HepG2 (cell line): ENCODE results near the gene DMXL1. TPM values are rescaled to one million over a fixed set of nuclear protein-coding genes. Genes with fewer than 3 reads are reported as not detected.

Source experiments
- ATAC-seq: fragments of 200-7000 bp; cut with Tn5 transposase; 3 replicates; pipeline ENCODE4 v1.9.1; 2020; ENCODE audit warnings: mild to moderate bottlenecking, moderate library complexity
- BruUV-seq: library from RNA; stranded (reverse); fragments of 400-500 nt; replicated peaks from 2 replicates; lab custom pipeline; 2021; lab: Mats Ljungman, UMichigan
- CTCF ChIA-PET: fragments of 300-600 bp; formaldehyde crosslinking; extraction: SDS; loops from one replicate; lab custom pipeline; 2021; ENCODE audit warnings: low total read pairs, inconsistent platforms, low intra/inter-chr PET ratio; lab: Yijun Ruan, JAX
- POLR2A ChIA-PET: fragments of 350-600 bp; sonication (Branson Sonifier 250); formaldehyde crosslinking; loops from one replicate; lab custom pipeline; 2020; ENCODE audit warnings: antibody characterized with exemption, inconsistent platforms; lab: Yijun Ruan, JAX
- DNase-seq: peaks from one replicate; pipeline ENCODE4 v3.0.0-alpha.2; 2015; ENCODE audit warnings: low spot score
- FAIRE-seq: peaks from 3 replicates; lab custom pipeline; 2011; peaks lifted over from hg19 to GRCh38; lab: Jason Lieb, UNC
- H2AFZ ChIP-seq: one replicate; pipeline ENCODE4 v1.6.1; 2011; ENCODE audit warnings: low read length, inconsistent platforms
- H3K27ac ChIP-seq: fragments of 300-600 bp; 3 replicates; pipeline ENCODE4 v1.8.0; 2011; ENCODE audit warnings: mixed run types, mild to moderate bottlenecking, mixed read lengths, low read length, inconsistent platforms; ENCODE audit not compliant: insufficient read depth; ENCODE audit errors: extremely low read length
- H3K27me3 ChIP-seq, 2 experiments: fragments of 200-600 bp in 1 of 2; 2 replicates in 1 of 2; 3 replicates in 1 of 2; pipeline versions ENCODE4 v1.6.0 to v1.8.0; 2011; ENCODE audit warnings: low read length in 2 of 2, mild to moderate bottlenecking in 2 of 2, moderate library complexity in 2 of 2, inconsistent platforms in 1 of 2; ENCODE audit not compliant: insufficient read depth in 2 of 2, control insufficient read depth in 1 of 2
- H3K36me3 ChIP-seq, 2 experiments: fragments of 200-600 bp in 1 of 2; replicated peaks in 1 of 2; 2 replicates in 1 of 2; 3 replicates in 1 of 2; pipeline versions ENCODE4 v1.5.1 to v1.8.0; 2011; ENCODE audit warnings: low read length in 2 of 2, inconsistent platforms in 1 of 2; ENCODE audit not compliant: insufficient read depth in 2 of 2, control insufficient read depth in 1 of 2
- H3K4me1 ChIP-seq: 2 replicates; pipeline ENCODE4 v1.5.1; 2012; ENCODE audit warnings: low read length, inconsistent platforms; ENCODE audit not compliant: insufficient read depth
- H3K4me2 ChIP-seq: 2 replicates; pipeline ENCODE4 v1.6.0; 2011; ENCODE audit warnings: low read depth, low read length, inconsistent platforms
- H3K4me3 ChIP-seq, 3 experiments: fragments of 200-600 bp in 1 of 3; sonication (generic), shearing (Covaris generic) in 1 of 3; replicated peaks in 1 of 3; 2 replicates each; pipeline ENCODE4 v1.5.1; 2011 to 2016; ENCODE audit warnings: low read length in 3 of 3, inconsistent platforms in 2 of 3, low read depth in 2 of 3, mild to moderate bottlenecking in 2 of 3, control low read depth in 1 of 3, mixed read lengths in 1 of 3; ENCODE audit not compliant: insufficient read depth in 1 of 3
- H3K79me2 ChIP-seq: one replicate; pipeline ENCODE4 v1.6.1; 2011; ENCODE audit warnings: low read length, inconsistent platforms; ENCODE audit not compliant: insufficient read depth
- H3K9ac ChIP-seq: 2 replicates; pipeline ENCODE4 v1.6.0; 2011; ENCODE audit warnings: mild to moderate bottlenecking, low read depth, low read length, inconsistent platforms; ENCODE audit not compliant: insufficient read depth
- H3K9me3 ChIP-seq: 2 replicates; pipeline ENCODE4 v1.5.1; 2012; ENCODE audit warnings: mild to moderate bottlenecking, low read length
- H4K20me1 ChIP-seq: 2 replicates; pipeline ENCODE4 v1.6.0; 2011; ENCODE audit warnings: inconsistent platforms, mild to moderate bottlenecking, low read length, moderate library complexity; ENCODE audit not compliant: insufficient read depth
- FOXK1 ChIP-seq: sonication (generic); formaldehyde crosslinking; IDR thresholded peaks from 2 replicates; pipeline ENCODE4 v1.4.0; 2020; ENCODE audit warnings: low read depth, missing genetic modification reagents, borderline replicate concordance
- HDAC2 ChIP-seq: sonication (generic); formaldehyde crosslinking; IDR thresholded peaks from 2 replicates; pipeline ENCODE4 v1.4.0; 2020; ENCODE audit warnings: missing genetic modification reagents
- HES4 ChIP-seq: sonication (generic); formaldehyde crosslinking; IDR thresholded peaks from 2 replicates; pipeline ENCODE4 v1.9.0; 2021; ENCODE audit warnings: mild to moderate bottlenecking, missing genetic modification reagents, borderline replicate concordance
- HIVEP1 ChIP-seq: sonication (generic); formaldehyde crosslinking; IDR thresholded peaks from 2 replicates; pipeline ENCODE4 v1.4.0; 2020; ENCODE audit warnings: mild to moderate bottlenecking, missing genetic modification reagents
- NPAS2 ChIP-seq: sonication (generic); formaldehyde crosslinking; IDR thresholded peaks from 2 replicates; pipeline ENCODE4 v1.8.0; 2022; ENCODE audit warnings: mild to moderate bottlenecking, missing genetic modification reagents, borderline replicate concordance
- NR2F2 ChIP-seq: IDR thresholded peaks from 2 replicates; pipeline ENCODE4 v1.6.1; 2012; ENCODE audit warnings: low read depth, inconsistent platforms, borderline replicate concordance
- POLR2AphosphoS2 ChIP-seq: IDR thresholded peaks from 2 replicates; pipeline ENCODE4 v1.6.1; 2011; ENCODE audit warnings: low read depth, low read length, improper control_type of control experiment
- RBM39 ChIP-seq: fragments of 200-400 bp; formaldehyde crosslinking; IDR thresholded peaks from one replicate; pipeline ENCODE4 v1.6.1; 2018; ENCODE audit warnings: antibody characterized with exemption, mild to moderate bottlenecking, low read depth, low read length; ENCODE audit not compliant: poor library complexity, severe bottlenecking
- WGBS: methylation state at CpG from one replicate; pipeline ENCODE4 v1.1.6; 2017; ENCODE audit warnings: low lambda C conversion rate; 5-methylcytosine and 5-hydroxymethylcytosine counted together
- in situ Hi-C: cut with HindIII; loops from 2 replicates; pipeline ENCODE4 v1.10.0; 2017; ENCODE audit warnings: low pct_unique_long_range_greater_than_20kb; ENCODE audit not compliant: extremely low pct_ligation_motif_present
- intact Hi-C: fragments of 100-400 bp; cut with micrococcal nuclease; formaldehyde crosslinking; loops from one replicate; pipeline ENCODE4 v1.10.0; 2022; ENCODE audit not compliant: unreplicated experiment
- polyA plus RNA-seq, 8 experiments: library from polyadenylated mRNA; depleted of rRNA in 3 of 8; stranded (reverse) in 7 of 8; unstranded in 1 of 8; fragments of >200 nt; fragmentation: Illumina TruSeq in 4 of 8; extraction: Trizol in 4 of 8; gene quantifications; 2 replicates each; pipeline versions ENCODE4 v1.2.1 to v1.2.3, GENCODE V29; 2011 to 2016; ENCODE audit warnings: low read depth in 4 of 8, missing spikeins in 1 of 8, mixed read lengths in 1 of 8; ENCODE audit not compliant: insufficient read depth in 1 of 8
- total RNA-seq, 5 experiments: library from RNA; depleted of rRNA; stranded (reverse); fragments of >200 nt; fragmentation: Illumina TruSeq; extraction: Trizol; gene quantifications; 2 replicates each; pipeline ENCODE4 v1.2.3, GENCODE V29; 2016; ENCODE audit warnings: low read depth in 1 of 5
- TF ChIP-seq, protein P1 (sequence below): sonication (generic); formaldehyde crosslinking; IDR thresholded peaks from 2 replicates; pipeline ENCODE4 v1.4.0; 2020; ENCODE audit warnings: missing genetic modification reagents
- TF ChIP-seq, protein P2 (sequence below): sonication (generic); formaldehyde crosslinking; IDR thresholded peaks from 2 replicates; pipeline ENCODE4 v1.4.0; 2020; ENCODE audit warnings: missing genetic modification reagents
- TF ChIP-seq, protein P3 (sequence below): sonication (generic); formaldehyde crosslinking; IDR thresholded peaks from 2 replicates; pipeline ENCODE4 v1.5.0; 2020; ENCODE audit warnings: mild to moderate bottlenecking, missing genetic modification reagents, borderline replicate concordance
- TF ChIP-seq, protein P4 (sequence below): sonication (generic); formaldehyde crosslinking; IDR thresholded peaks from 2 replicates; pipeline ENCODE4 v1.5.1; 2020; ENCODE audit warnings: mild to moderate bottlenecking, moderate library complexity, missing genetic modification reagents

The DMXL1 gene
- total and polyA plus RNA-seq, 2 of the 13 experiments (the other 11 are each of a cell fraction or from before 2014, with no cell fraction given), result 6.9 to 18.6 TPM

DNA sequence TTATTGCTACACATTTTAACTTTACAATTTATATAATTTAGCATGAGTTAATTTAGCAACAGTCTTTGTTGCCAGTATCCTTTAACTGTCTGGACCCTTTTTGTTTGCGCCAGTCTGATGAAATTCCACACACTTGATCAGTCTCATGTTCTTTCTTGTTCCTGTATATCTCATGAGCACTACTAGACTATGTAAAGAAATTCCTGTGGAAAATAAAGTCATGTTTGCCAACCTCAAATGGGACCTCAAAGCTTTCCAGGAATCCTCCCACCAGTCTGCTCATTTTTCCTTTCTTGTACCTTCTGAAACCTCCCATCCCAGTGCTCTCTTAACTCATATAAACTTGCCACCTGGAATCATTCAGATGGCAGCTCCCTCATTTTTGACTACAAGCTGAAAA, 8.0 kb downstream of the DMXL1 start:
- Histone ChIP-seq H3K4me2 (no peak overlapping the region), H3K9me3 (no peaks in the 10 kb centered on the region), H3K36me3 (no peaks in the 10 kb centered on the region), H4K20me1 (no peaks in the 10 kb centered on the region), H3K79me2 (peaks cover 35% of the 10 kb centered on the region), H2AFZ (no peak overlapping the region), H3K27ac (no peak overlapping the region), H3K9ac (no peak overlapping the region), H3K4me3 (no peak overlapping the region), H3K27me3 (no peaks in the 10 kb centered on the region), H3K4me1 (peaks cover 20% of the 10 kb centered on the region)
- WGBS, result 95% methylated on average over 1 of the region's 1 CpG
- POLR2A ChIA-PET, result interaction anchor here (3.1 kb wide), 1 partner anchor 8 kb away, joined by 13 read pairs; the partner anchor contains the start of gene DMXL1
- BruUV-seq, result no TSS peak
- no peak for FAIRE-seq
- DNase-seq, result no peak
- intact Hi-C loops (no loop called here), in situ Hi-C loops (no loop called here)
- no peak for ATAC-seq
- CTCF ChIA-PET, result no interaction called here
- TF ChIP-seq HIVEP1, result no peak
- TF ChIP-seq HDAC2, result no peak
- TF ChIP-seq, protein P1, sequence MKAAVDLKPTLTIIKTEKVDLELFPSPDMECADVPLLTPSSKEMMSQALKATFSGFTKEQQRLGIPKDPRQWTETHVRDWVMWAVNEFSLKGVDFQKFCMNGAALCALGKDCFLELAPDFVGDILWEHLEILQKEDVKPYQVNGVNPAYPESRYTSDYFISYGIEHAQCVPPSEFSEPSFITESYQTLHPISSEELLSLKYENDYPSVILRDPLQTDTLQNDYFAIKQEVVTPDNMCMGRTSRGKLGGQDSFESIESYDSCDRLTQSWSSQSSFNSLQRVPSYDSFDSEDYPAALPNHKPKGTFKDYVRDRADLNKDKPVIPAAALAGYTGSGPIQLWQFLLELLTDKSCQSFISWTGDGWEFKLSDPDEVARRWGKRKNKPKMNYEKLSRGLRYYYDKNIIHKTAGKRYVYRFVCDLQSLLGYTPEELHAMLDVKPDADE (CRISPR knock-in tag), result no peak
- no peak for TF ChIP-seq NR2F2
- TF ChIP-seq, protein P2, sequence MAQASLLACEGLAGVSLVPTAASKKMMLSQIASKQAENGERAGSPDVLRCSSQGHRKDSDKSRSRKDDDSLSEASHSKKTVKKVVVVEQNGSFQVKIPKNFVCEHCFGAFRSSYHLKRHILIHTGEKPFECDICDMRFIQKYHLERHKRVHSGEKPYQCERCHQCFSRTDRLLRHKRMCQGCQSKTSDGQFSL, result no peak
- TF ChIP-seq, protein P3, sequence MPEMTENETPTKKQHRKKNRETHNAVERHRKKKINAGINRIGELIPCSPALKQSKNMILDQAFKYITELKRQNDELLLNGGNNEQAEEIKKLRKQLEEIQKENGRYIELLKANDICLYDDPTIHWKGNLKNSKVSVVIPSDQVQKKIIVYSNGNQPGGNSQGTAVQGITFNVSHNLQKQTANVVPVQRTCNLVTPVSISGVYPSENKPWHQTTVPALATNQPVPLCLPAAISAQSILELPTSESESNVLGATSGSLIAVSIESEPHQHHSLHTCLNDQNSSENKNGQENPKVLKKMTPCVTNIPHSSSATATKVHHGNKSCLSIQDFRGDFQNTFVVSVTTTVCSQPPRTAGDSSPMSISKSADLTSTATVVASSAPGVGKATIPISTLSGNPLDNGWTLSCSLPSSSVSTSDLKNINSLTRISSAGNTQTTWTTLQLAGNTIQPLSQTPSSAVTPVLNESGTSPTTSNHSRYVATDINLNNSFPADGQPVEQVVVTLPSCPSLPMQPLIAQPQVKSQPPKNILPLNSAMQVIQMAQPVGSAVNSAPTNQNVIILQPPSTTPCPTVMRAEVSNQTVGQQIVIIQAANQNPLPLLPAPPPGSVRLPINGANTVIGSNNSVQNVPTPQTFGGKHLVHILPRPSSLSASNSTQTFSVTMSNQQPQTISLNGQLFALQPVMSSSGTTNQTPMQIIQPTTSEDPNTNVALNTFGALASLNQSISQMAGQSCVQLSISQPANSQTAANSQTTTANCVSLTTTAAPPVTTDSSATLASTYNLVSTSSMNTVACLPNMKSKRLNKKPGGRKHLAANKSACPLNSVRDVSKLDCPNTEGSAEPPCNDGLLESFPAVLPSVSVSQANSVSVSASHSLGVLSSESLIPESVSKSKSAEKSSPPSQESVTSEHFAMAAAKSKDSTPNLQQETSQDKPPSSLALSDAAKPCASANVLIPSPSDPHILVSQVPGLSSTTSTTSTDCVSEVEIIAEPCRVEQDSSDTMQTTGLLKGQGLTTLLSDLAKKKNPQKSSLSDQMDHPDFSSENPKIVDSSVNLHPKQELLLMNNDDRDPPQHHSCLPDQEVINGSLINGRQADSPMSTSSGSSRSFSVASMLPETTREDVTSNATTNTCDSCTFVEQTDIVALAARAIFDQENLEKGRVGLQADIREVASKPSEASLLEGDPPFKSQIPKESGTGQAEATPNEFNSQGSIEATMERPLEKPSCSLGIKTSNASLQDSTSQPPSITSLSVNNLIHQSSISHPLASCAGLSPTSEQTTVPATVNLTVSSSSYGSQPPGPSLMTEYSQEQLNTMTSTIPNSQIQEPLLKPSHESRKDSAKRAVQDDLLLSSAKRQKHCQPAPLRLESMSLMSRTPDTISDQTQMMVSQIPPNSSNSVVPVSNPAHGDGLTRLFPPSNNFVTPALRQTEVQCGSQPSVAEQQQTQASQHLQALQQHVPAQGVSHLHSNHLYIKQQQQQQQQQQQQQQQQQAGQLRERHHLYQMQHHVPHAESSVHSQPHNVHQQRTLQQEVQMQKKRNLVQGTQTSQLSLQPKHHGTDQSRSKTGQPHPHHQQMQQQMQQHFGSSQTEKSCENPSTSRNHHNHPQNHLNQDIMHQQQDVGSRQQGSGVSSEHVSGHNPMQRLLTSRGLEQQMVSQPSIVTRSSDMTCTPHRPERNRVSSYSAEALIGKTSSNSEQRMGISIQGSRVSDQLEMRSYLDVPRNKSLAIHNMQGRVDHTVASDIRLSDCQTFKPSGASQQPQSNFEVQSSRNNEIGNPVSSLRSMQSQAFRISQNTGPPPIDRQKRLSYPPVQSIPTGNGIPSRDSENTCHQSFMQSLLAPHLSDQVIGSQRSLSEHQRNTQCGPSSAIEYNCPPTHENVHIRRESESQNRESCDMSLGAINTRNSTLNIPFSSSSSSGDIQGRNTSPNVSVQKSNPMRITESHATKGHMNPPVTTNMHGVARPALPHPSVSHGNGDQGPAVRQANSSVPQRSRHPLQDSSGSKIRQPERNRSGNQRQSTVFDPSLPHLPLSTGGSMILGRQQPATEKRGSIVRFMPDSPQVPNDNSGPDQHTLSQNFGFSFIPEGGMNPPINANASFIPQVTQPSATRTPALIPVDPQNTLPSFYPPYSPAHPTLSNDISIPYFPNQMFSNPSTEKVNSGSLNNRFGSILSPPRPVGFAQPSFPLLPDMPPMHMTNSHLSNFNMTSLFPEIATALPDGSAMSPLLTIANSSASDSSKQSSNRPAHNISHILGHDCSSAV (CRISPR knock-in tag), result no peak
- no peak for TF ChIP-seq RBM39
- TF ChIP-seq POLR2AphosphoS2, result no peak
- TF ChIP-seq FOXK1, result no peak
- no peak for TF ChIP-seq NPAS2
- TF ChIP-seq HES4 (CRISPR knock-in tag), result no peak
- TF ChIP-seq, protein P4, sequence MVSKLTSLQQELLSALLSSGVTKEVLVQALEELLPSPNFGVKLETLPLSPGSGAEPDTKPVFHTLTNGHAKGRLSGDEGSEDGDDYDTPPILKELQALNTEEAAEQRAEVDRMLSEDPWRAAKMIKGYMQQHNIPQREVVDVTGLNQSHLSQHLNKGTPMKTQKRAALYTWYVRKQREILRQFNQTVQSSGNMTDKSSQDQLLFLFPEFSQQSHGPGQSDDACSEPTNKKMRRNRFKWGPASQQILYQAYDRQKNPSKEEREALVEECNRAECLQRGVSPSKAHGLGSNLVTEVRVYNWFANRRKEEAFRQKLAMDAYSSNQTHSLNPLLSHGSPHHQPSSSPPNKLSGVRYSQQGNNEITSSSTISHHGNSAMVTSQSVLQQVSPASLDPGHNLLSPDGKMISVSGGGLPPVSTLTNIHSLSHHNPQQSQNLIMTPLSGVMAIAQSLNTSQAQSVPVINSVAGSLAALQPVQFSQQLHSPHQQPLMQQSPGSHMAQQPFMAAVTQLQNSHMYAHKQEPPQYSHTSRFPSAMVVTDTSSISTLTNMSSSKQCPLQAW, result no peak
